Activated T-helper 17 cell treated with anti-CD3 and anti-CD28 coated beads, Interleukin-2, amount 50 U/mL, for 72 hours (primary cell): ENCODE results near the gene CTBP2. TPM values are rescaled to one million over a fixed set of nuclear protein-coding genes. Genes with fewer than 3 reads are reported as not detected.
"Not testable (repeated sequence)": the region's sequence is repeated elsewhere in the genome, so short reads cannot be mapped to it uniquely, and the experiment has no call there.

Experiments used
- ATAC-seq: fragments of 150-1000 bp; cut with Tn5 transposase; replicated peaks from 2 replicates; pipeline ENCODE4 v1.10.0; 2021; ENCODE audit warnings: mild to moderate bottlenecking, moderate library complexity
- H3K27ac Mint-ChIP-seq: one replicate; pipeline ENCODE4 v1.8.0; 2022; ENCODE audit warnings: mixed read lengths
- H3K27me3 Mint-ChIP-seq: one replicate; pipeline ENCODE4 v1.8.0; 2022; ENCODE audit warnings: mixed read lengths
- H3K36me3 Mint-ChIP-seq: one replicate; pipeline ENCODE4 v1.8.0; 2022; ENCODE audit warnings: low read depth, mild to moderate bottlenecking, mixed read lengths
- H3K4me1 Mint-ChIP-seq: one replicate; pipeline ENCODE4 v1.8.0; 2022; ENCODE audit warnings: mixed read lengths
- H3K4me3 Mint-ChIP-seq: one replicate; pipeline ENCODE4 v1.8.0; 2022; ENCODE audit warnings: mild to moderate bottlenecking, mixed read lengths
- H3K9me3 Mint-ChIP-seq: one replicate; pipeline ENCODE4 v1.8.0; 2022; ENCODE audit warnings: mixed read lengths
- total RNA-seq, 2 donors: library from RNA; stranded (reverse); gene quantifications; one replicate each; pipeline ENCODE4 v1.2.3, GENCODE V29; 2022

The CTBP2 gene
- total RNA-seq, 2 donors from 2014 or later = 0.74 to 1.1 TPM

DNA sequence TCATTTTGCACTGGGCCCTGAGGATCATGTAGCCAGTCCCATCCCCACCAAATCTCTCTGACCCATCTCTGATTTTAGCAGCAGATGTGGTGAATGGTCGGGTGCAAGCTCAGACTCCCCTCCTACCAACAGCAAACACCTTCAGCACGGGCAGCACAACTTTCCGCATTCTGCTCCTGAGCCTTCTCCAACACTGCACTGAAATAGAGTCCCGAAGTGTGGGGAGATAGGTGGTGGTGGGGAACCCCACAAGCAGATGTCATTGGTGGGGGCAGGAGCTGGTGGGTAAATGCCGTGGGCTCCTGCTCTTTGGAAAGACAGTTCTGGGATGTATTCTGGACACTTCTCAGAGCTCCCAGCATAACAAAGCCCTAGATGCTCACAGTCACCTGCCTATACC, 9.6 kb upstream of the CTBP2 start:
- no peaks in the 10 kb centered on the region for H3K36me3 Mint-ChIP-seq
- peaks cover 13% of the 10 kb centered on the region for H3K27me3 Mint-ChIP-seq
- H3K4me1 Mint-ChIP-seq = no peaks in the 10 kb centered on the region
- ATAC-seq = no peak
- no peaks in the 10 kb centered on the region for H3K9me3 Mint-ChIP-seq
- H3K4me3 Mint-ChIP-seq = no peak overlapping the region
- H3K27ac Mint-ChIP-seq = no peak overlapping the region

DNA sequence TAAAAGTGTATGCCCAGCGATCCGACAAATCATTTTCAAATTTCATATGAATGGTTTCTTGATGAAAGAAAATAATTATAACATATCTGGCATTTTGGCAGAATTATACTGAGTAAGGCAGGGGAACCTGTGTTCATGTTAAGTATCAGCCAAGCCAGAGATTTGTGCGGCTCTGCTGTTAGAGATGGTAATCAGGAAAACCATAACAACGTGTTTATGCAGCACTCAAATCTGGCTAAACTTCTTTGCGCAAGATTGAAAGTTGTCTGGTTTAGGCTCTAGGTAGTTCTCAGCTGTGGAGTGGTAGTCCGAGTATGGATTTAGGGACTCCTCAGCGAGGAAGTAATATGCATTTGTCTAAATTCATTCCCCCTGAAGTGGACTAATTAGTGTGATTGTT, 8.9 kb upstream of the CTBP2 start:
- Mint-ChIP-seq H3K4me1 (no peaks in the 10 kb centered on the region), H3K27me3 (peaks cover 14% of the 10 kb centered on the region), H3K36me3 (no peaks in the 10 kb centered on the region), H3K4me3 (no peak overlapping the region), H3K9me3 (no peaks in the 10 kb centered on the region), H3K27ac (no peak overlapping the region)
- no peak for ATAC-seq

DNA sequence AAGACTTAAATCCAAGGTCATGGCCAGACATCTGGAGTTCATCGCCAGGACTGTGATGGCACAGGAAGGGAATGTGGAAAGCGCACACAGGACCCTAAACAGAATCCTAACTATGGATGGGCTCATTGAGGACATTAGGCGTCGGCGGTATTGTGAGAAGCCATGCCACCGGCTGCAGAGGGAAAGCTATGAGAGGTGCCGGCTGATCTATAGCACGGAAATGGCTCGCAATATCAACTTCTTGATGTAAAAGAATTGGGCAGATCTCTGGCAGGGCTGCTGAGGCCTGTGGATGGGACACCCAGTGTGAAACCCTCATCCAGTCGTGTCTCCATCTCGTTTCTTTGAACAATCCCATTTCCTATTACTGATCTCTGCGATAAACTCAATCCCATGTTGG, 6.3 kb upstream of the CTBP2 start:
- Mint-ChIP-seq H3K36me3 (no peaks in the 10 kb centered on the region), H3K4me3 (no peak overlapping the region), H3K27ac (no peak overlapping the region), H3K9me3 (no peaks in the 10 kb centered on the region), H3K27me3 (peaks cover 19% of the 10 kb centered on the region), H3K4me1 (no peaks in the 10 kb centered on the region)
- ATAC-seq = no peak

DNA sequence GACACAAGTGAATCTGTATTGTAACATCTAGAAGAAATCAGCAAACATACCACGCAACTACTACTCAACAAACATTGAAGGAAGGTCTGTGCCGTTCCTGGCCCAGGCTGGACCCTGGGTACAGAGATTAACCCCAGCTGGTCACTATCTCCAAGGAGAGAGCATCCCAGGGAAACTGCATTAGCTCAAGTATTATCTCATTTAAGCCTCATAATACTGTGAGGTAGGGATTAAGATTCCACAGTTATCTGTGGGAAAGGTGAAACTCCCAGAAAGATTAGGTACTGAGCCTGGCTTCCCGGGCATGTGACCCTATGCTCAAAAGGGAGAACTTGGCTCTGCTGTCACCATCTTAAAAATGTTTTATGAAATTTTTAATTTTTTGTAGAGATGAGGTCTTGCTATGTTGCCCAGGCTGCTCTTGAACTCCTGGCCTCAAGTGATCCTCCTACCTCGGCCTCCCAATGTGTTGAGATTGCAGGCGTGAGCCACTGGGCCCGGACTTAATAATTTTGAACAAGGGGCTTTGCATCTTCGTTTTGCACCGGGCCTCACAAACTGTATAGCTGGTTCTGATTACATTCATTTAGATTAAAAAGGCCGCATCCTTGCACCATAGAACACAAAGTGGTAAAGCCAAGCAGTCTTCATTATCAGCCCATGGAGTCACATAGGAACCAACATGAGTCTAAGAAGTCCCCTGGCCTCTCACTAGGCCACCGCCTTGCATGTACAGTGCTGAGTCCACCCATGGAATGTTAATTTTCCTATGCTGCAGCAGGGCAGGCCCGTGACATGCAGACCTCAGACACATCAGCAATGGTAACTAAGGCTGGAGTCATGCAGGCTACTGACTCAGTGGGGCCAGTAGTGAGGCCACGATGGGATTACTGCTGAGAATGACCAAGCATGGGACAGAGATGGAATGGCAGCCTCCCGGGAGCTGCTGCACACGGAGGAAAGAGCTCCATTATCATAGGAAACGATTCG, 5.5 kb upstream of the CTBP2 start:
- Mint-ChIP-seq H3K9me3 (no peaks in the 10 kb centered on the region), H3K27me3 (peaks cover 19% of the 10 kb centered on the region), H3K4me3 (no peak overlapping the region), H3K36me3 (no peaks in the 10 kb centered on the region), H3K27ac (no peak overlapping the region), H3K4me1 (no peaks in the 10 kb centered on the region)
- ATAC-seq = no peak

DNA sequence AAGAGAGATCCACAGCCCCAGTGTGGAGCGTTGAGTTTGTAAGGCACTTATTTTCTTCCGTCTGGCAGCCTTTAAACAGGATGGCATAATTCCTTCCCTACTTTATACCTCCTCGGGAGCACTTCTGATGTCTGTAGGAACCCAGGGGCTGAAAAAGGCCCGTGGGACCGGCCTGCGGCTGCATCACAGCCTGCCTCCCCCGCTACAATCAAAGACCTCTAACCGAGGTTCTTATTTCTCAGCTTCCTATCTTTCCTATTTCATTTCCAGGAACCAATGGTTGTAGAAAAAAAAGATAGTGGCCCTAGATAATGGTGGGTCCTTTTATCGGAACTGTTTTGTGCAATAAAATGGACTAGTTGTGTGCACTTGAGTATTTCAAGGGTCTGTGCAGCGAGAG, 4.1 kb upstream of the CTBP2 start:
- Mint-ChIP-seq H3K4me3 (no peak overlapping the region), H3K36me3 (no peaks in the 10 kb centered on the region), H3K9me3 (no peaks in the 10 kb centered on the region), H3K27me3 (peaks cover 16% of the 10 kb centered on the region), H3K4me1 (no peaks in the 10 kb centered on the region), H3K27ac (no peak overlapping the region)
- no peak for ATAC-seq

DNA sequence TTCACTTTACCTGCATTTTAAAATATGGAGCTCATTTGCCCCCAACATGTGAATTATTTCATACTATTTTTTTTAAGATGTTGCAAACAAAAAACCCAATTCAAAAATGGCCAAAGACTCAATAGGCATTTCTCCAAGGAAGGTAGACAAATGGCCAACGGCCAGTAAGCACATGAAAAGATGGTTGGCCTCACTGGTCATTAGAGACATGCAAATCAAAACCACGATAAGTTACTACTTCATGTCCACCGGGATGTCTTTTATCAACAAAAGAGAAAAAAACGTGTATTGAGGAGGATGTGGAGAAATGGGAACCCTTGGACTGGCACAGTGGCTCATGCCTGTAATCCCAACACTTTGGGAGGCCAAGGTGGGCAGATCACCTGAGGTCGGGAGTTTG, 3.4 kb upstream of the CTBP2 start:
- no peak overlapping the region for H3K27ac Mint-ChIP-seq

DNA sequence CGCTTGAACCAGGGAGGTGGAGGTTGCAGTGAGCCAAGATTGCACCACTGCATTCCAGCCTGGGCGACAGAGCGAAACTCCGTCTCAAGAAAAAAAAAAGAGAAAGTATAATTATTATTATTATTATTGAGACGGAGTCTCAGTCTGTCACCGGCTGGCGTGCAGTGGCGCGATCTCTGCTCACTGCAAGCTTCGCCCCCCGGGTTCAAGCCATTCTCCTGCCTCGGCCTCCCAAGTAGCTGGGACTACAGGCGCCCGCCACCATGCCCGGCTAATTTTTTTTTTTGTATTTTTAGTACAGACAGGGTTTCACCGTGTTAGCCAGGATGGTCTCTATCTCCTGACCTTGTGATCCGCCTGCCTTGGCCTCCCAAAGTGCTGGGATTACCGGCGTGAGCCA, 2.9 kb upstream of the CTBP2 start:
- H3K4me3 Mint-ChIP-seq, H3K4me1 Mint-ChIP-seq, H3K36me3 Mint-ChIP-seq, H3K9me3 Mint-ChIP-seq, ATAC-seq, H3K27ac Mint-ChIP-seq: not testable (repeated sequence)
- peaks cover 15% of the 10 kb centered on the region for H3K27me3 Mint-ChIP-seq

More for the DNA sequence above, 3.4 kb upstream of the CTBP2 start:
- Mint-ChIP-seq H3K4me3 (no peak overlapping the region), H3K27me3 (peaks cover 15% of the 10 kb centered on the region), H3K9me3 (no peaks in the 10 kb centered on the region), H3K36me3 (no peaks in the 10 kb centered on the region), H3K4me1 (no peaks in the 10 kb centered on the region)
- no peak for ATAC-seq

DNA sequence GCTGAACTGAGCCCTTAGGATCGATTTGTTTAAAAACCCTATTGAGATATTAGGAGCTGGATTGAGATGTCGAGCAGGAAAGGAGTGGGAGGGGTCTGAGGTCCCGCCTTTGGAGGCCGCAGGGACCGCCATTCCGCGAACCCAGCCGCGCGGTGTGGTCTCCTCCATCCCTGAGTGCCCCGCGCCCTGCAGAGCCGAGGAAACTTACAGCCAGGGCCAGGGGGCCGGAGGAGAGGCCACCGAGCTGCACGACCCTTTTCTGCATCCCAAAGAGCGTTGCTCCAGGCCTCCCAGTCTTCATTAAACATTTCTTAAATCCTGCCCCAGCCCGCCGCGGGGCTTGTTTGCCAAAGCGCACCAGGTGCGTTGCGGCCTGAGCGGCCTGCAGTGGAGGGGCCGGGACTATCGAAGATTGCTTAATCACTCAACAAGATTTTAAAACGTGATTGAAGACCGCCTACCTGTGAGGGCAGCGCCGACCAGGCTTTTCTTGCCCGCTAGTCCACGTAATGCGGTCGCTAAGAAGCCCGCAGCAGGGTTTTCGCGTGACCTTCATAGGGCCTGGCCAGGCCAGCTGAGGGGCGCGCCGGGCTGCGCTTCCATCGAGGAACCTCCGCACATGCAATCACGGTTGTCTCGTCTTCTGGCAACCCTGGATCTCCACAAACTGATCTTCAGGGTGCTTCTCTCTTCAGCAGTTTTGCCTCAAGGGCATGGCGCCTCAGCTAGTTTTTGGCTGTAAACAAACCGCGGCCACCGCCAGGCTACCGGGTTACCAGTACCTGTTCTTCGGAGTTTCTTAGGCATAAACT, 2.0 kb upstream of the CTBP2 start:
- Mint-ChIP-seq H3K27ac (no peak overlapping the region), H3K36me3 (peaks cover 5% of the 10 kb centered on the region), H3K9me3 (no peaks in the 10 kb centered on the region), H3K4me3 (peak overlapping the region; percentile 14), H3K27me3 (peaks cover 25% of the 10 kb centered on the region), H3K4me1 (no peaks in the 10 kb centered on the region)
- no peak for ATAC-seq

DNA sequence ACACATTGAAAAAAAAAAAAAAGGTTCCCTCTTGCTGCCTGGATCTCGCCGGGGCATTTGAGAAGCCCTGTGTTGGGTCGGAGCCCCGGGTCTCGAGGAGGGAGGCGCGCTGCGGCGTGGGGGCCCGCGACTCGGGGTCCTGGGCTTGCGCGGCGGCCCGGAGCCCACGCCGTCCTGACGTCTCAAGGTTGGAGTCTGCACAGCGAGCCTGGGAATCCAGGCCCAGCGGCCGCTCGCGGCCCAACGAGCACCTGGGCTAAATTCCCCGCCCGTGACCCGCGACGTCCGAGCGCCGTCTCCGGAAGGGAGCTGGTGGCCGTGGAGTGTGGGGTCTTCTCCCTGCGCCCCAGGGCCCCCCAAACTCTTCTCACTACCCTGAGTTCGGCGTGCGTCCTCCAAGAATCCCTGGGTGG, 1.4 kb upstream of the CTBP2 start:
- Mint-ChIP-seq H3K9me3 (no peaks in the 10 kb centered on the region), H3K27ac (no peak overlapping the region), H3K4me1 (no peaks in the 10 kb centered on the region), H3K4me3 (peak overlapping the region; percentile 19), H3K36me3 (peaks cover 5% of the 10 kb centered on the region), H3K27me3 (peaks cover 31% of the 10 kb centered on the region)
- ATAC-seq = no peak

DNA sequence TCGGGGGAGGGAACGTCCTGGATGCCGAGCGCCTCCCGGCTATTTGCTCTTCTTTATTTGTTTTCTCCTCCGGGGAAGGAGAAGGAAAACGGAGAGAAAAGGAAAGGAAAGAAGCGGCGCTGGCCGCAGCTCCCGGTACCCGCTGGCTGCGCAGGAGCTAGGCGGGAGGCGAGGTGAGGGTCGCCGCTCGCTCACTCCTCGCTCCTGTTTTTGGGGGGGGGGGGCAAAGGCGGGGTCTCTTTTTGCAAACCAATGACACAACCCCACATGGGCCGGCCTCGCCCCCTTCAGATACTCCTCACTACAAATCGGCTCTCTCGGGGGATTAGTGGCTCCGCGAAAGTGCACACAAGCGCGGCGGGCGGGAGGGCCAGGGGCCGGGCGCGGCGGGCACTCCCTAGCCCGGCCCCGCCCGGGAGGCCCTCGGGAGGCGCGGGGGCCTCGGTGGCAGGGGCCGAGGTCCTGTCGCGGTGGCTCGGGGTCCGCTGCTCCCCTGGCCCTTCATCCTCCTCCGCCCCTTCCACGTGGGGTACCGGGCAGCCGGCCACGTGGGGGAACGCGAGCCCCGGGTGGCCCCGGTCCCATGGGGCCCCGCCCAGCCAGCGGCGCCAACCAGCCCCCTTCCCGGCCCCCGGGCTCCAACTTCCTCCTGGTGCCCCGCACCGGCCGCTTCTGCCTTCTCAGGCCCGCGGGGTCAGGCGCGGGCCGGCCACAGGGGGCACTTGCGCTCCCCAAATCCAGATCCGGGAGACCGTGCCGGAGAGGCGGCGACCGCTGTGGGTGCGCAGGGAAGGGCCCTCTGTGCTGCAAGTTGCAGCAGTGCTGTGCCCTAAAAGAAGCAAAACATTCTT, 718 bp upstream of the CTBP2 start:
- H3K27ac Mint-ChIP-seq = no peak overlapping the region
- ATAC-seq = no peak
- peak overlapping the region; percentile 19 for H3K4me3 Mint-ChIP-seq
- H3K36me3 Mint-ChIP-seq = peaks cover 5% of the 10 kb centered on the region
- H3K9me3 Mint-ChIP-seq = no peaks in the 10 kb centered on the region
- H3K27me3 Mint-ChIP-seq = peaks cover 33% of the 10 kb centered on the region
- no peaks in the 10 kb centered on the region for H3K4me1 Mint-ChIP-seq

DNA sequence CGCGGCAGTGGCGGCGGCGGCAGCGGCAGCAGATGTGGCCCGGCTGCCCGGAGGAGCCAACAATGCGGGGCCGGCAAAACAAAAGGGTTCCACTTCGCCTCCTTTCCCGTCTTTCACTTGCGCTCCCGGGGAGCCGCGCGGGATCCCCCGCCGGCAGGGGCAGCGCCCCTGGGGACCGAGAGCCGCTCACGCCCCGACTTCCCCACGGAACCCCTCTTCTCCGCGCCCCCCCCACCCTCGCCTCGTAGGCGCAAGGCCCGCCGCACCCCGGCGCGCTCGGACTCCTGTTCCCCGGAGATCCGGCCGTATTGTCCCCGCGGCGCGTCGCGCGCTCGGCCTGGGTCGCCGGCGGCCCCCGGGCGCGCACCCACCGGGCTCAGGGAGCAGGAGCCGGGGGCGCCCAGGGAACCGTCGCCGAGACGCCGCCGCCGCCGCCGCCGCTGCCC, 854 bp downstream of the CTBP2 start:
- Mint-ChIP-seq H3K36me3 (peaks cover 5% of the 10 kb centered on the region), H3K27ac (no peak overlapping the region), H3K4me3 (no peak overlapping the region), H3K27me3 (peaks cover 43% of the 10 kb centered on the region), H3K9me3 (no peaks in the 10 kb centered on the region), H3K4me1 (no peaks in the 10 kb centered on the region)
- no peak for ATAC-seq

DNA sequence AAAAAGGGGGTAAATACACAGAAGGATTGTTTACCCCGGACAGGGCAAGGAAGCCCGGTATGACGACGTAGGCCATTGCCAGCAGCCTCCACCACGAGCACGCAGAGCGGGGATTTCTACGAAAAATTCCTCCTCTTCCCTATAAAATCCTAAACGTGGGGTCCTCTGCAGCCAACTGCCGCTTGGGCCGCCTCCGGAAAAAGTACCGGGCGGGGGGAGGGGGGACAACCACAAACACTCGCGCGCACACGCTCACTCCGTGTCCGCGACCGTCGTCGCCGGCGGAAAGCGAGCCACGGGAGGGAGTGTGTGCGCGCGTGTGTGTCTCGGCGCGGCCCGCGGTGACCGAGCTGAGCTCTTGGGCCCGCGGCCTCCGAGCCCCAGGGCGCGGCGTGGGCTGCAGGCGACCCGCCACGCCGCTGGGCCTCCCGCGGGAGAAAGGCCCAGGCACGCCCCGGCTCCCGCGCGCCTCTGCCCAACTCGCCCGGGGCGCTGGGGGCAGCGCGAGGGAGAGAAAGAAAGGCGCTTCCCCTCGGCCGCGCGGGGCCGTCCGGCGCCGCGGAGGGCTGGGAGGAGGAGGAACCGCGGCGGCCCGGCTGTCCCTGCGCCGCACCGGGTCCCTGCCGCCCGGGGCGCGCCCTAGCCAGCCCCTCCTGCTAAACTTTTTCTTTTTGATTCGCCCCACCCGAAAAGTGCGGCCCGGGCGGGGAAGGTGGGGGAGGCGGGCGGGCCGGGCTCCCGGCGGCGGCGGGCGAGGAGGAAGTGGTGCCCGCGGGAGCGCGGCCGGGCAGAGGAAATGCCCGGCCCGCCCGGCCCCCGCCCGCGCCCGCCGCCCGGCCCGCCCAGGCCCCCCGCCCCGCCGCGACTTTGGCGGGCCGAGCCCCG, 1.5 kb downstream of the CTBP2 start:
- Mint-ChIP-seq H3K4me3 (peak overlapping the region; percentile 65), H3K4me1 (no peaks in the 10 kb centered on the region), H3K27ac (no peak overlapping the region), H3K36me3 (peaks cover 5% of the 10 kb centered on the region), H3K9me3 (no peaks in the 10 kb centered on the region), H3K27me3 (peaks cover 44% of the 10 kb centered on the region)
- no peak for ATAC-seq

DNA sequence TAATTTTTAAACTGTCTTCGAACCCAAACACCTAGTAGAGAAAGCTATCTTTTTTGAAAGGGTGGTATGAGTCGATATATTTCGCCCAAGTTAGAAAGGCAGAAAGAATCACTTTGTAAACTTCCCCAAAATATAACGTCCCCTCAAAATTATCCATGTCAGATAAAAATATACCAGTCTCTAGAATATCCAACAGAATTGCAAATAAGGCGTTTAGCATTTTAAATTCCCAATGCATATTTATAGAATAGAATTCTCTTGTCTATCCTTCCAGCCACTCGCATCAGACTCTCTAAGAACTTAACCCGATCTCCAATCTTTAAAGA, 2.1 kb downstream of the CTBP2 start:
- no peak overlapping the region for H3K27ac Mint-ChIP-seq
- H3K4me3 Mint-ChIP-seq = peak overlapping the region; percentile 65
- peaks cover 50% of the 10 kb centered on the region for H3K27me3 Mint-ChIP-seq
- ATAC-seq = no peak
- no peaks in the 10 kb centered on the region for H3K9me3 Mint-ChIP-seq
- no peaks in the 10 kb centered on the region for H3K4me1 Mint-ChIP-seq
- peaks cover 5% of the 10 kb centered on the region for H3K36me3 Mint-ChIP-seq
